AG10803 (cell line): Measurements from ENCODE around the gene ANKLE2.
A peak's percentile ranks its signal among the peaks of the same experiment; 100 is the strongest.
"Not testable (repeated sequence)": the region's sequence is repeated elsewhere in the genome, so short reads cannot be mapped to it uniquely, and the experiment has no call there.

ENCODE experiments used
- DNase-seq: peaks from one replicate; pipeline ENCODE4 v3.0.0; 2010; ENCODE audit warnings: low read depth
- H3K4me3 ChIP-seq: 2 replicates; pipeline ENCODE4 v1.5.1; 2011; ENCODE audit warnings: mild to moderate bottlenecking, low read length, control low read depth
- TF ChIP-seq, protein P1 (sequence below): conservative IDR thresholded peaks from 2 replicates; pipeline ENCODE4 v1.5.1; 2011; ENCODE audit warnings: mild to moderate bottlenecking, low read length, control low read depth, inconsistent platforms

ANKLE2 gene

DNA sequence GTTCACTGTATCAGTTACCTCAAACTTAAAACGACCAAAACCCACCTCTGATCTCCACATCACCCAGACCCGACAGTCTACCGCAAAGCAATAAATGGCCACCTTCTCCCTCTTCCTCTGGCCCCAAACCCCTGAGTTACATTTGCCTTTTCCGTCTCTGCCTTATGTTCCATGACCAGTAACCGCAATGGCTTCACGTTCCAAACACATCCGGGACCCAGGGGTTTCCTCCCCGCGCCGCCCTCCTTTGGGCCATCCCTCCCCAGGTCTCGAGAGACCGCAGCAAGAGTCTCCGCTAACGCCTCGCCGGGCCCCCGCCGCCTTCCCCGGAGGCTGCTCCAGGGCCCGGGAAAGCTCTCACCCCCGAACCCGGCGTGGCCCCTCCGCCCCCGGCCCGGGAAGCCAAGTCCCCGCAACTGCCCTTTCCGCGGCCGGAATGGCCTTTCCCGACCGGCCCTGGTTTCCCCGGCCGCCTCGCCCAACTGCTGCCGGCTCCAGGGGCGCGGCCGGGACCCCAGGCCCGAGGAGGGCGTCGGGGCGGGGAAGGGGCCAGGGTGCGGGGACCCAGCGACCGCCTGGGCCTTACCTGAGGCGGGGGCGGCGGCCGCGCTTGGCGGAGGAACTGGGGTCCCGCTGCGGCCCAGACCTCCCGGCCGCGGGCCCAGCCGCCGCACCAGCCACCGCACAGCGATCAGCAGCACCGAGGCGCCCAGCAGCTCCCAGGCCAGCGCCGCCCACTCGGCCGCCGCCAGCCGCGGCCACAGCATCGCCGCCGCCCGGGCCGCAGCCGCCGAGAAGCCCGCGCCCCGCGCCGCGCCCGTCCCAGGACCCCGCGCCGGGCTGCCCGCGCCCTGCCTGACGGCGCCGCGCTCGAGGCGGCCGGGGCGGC lies at the start of gene ANKLE2:
Gene ANKLE2 (minus strand): TSS at position 801 of the 889 bp plus-strand sequence. CDS start 34 bp downstream, at position 767.
- DNase-seq = peak; percentile 78
- TF ChIP-seq, protein P1, sequence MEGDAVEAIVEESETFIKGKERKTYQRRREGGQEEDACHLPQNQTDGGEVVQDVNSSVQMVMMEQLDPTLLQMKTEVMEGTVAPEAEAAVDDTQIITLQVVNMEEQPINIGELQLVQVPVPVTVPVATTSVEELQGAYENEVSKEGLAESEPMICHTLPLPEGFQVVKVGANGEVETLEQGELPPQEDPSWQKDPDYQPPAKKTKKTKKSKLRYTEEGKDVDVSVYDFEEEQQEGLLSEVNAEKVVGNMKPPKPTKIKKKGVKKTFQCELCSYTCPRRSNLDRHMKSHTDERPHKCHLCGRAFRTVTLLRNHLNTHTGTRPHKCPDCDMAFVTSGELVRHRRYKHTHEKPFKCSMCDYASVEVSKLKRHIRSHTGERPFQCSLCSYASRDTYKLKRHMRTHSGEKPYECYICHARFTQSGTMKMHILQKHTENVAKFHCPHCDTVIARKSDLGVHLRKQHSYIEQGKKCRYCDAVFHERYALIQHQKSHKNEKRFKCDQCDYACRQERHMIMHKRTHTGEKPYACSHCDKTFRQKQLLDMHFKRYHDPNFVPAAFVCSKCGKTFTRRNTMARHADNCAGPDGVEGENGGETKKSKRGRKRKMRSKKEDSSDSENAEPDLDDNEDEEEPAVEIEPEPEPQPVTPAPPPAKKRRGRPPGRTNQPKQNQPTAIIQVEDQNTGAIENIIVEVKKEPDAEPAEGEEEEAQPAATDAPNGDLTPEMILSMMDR = no peak
- peak within 1 kb of the TSS; percentile 88 for H3K4me3 ChIP-seq

DNA sequence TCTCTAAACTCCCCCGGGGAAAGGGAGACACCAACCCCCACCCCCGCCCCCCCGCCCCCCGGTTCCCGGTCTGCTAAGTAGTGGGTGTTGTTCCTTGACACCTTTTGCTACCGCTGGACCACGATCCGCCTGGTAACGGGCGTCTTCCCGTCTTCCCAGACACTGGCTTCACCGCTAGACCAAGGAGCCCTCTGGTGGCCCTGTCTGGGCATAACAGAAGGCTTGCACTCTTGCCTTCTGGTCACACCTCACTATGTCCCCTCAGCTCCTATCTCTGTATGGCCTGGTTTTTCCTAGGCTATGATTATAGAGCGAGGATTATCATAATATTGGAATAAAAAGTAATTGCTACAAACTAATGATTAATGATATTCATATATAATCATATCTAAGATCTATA lies 47.8 kb upstream of the ANKLE2 start:
- H3K4me3 ChIP-seq = not testable (repeated sequence)
- TF ChIP-seq, protein P1 = peak; percentile 49
- DNase-seq = peak; percentile 33

DNA sequence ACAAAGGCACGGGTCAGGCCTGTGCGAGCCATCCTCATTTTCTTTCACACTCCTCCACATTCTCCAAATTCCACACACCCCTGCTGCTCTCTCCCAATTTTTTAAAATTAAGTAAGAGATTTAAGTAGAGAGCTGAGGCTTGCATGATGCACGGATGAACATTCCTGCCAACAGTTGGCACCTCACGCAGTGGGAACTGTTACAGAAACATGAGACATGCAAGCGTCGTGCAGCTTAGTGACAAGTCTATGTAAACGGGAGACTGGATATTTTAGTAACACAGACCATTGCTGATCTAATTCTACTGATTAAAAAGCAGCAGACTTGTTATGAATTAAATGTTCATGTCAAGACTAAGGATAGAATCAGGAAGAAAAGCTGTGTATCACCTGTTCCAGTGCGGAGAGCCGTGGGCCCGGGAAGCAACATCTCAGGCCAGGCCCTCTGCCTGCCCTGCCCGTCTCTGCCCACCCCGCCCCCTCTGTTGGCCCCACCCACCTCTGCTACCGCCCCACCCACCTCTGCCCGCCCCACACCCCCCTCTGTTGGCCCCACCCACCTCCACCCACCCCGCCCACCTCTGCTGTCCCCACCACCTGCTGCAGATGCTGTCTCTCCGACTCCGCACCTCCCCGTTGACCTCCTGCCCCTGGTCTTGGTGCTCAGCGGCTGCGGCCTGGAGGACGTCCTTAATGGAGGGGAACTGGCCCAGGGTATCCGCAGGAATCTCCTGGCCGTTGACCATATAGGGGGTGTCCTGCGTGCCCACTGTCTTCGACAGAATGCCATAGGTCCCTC lies 45.9 kb upstream of the ANKLE2 start:
- TF ChIP-seq, protein P1 = no peak
- H3K4me3 ChIP-seq = no peak overlapping the region
- DNase-seq = no peak

DNA sequence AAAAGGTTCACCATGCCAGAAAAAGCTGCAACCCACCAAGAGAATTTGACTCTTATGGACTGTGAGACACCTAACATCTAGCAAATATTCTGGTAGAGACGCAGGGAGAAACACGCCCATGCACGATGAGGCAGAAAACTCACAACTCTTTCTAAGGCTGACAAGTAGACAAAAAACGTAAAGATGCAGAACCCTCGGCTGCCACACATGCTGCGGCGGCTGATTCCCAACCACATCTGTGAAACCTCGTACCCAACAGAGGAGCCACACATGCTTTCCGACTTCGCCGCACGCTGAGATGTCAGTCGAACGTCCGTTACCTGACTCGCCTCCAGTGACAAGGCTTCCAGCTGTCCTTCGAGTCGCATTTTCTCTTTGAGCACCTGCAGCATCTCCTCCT lies 45.2 kb upstream of the ANKLE2 start:
- TF ChIP-seq, protein P1 = no peak
- DNase-seq = no peak
- H3K4me3 ChIP-seq = no peak overlapping the region

DNA sequence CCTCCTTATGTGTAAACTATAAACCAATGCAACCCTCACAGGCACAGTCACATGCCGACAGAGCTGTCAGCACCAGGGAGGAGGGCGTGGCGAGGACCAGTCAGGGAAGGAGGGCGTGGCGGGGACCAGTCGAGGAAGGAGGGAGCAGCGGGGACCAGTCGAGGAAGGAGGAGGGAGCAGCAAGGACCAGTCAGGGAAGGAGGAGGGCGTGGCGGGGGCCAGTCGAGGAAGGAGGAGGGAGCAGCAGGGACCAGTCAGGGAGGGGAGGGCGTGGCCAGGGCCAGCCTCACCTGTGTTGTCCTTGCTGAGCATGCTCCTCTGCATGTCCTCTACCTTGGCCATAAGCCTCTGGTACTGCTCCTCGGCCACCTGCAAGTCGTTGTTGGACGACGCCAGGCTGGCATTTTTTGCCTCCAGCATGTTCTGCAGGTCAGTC lies 42.8 kb upstream of the ANKLE2 start:
- no peak for DNase-seq
- TF ChIP-seq, protein P1 = no peak
- H3K4me3 ChIP-seq = no peak overlapping the region

DNA sequence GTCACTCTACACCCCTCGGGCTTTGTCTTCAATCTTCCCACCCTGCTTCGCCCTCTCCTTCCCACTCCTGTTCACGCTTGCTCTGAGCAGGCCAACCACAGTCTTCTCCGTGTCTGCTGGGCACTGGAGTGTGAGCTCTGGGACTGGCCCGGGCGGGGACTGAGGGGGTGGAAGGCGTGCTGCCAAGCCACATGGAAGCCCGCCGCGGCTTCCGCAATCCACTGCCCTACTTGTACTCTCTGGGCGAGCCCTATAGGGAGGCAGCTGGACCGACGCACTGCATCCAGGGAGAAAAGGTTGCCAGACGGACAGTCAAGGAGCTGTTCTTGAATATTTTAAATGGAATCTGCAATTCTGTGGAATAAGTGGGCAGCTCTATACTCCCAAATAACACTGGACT lies 42.3 kb upstream of the ANKLE2 start:
- peak; percentile 58 for DNase-seq
- no peak overlapping the region for H3K4me3 ChIP-seq
- TF ChIP-seq, protein P1 = no peak
